HG03064 (cell line): ENCODE measurements around the gene SLC38A2.
"Not testable (repeated sequence)": the region's sequence is repeated elsewhere in the genome, so short reads cannot be mapped to it uniquely, and the experiment has no call there.

Experiments used
- ATAC-seq: cut with Tn5 transposase; IDR thresholded peaks from one replicate; pipeline ENCODE4 v1.9.1; 2021; ENCODE audit warnings: low read depth; ENCODE audit not compliant: unreplicated experiment

SLC38A2 gene

DNA sequence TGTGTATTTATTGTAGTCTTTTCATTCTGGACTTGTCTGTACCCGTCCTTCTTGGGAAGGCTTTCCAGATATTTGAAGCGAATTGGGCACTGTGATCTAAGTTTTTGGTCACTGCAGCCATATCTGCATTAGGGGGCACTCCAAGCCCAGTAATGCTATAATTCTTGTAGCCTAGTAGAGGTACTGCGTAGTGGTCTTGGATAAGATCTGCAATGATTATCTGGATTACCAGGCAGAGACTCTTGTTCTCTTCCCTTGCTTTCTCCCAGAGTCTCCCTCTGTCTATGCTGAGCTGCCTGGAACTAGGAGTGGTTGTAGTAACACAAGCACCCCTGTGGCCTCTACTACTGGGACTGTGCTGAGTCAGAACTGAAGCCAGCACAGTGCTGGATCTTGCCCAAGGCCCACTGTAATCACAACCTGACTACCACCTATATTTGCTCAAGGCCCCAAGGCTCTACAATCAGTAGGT, 30.0 kb downstream of the SLC38A2 start:
- ATAC-seq, result no peak

DNA sequence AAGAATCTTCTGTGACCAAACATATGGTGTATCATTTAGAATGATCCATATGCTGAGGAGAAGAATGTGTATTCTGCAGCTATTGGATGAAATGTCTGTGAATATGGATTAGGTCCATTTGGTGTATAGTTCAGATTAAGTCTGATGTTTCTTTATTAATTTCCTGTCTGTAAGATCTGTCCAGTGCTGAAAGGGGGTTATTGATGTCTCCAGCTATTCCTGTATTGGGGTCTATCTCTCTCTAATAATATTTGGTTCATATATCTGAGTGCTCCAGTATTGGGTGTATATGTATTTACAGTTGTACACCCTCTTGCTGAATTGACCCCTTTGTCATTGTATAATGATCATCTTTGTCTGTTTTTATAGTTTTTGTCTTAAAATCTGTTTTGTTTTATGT, 33.5 kb downstream of the SLC38A2 start:
- ATAC-seq, result no peak

DNA sequence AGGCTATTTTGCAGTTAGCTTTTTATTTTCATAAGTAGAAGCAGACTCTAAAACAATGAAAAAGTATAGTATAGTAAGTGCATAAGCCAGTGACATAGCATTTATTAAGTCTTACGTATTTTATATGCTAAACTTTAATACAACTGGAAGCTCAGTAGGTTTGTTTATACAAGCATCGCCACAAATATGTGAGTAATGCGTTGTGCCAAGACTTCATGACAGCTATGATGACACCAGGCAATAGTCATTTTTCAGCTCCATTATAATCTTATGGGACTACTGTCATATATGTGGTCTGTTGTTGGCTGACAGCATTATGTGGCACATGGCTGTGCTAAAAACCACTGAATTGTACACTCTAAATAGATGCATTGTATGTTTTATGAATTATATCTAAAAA, 40.3 kb downstream of the SLC38A2 start:
- no peak for ATAC-seq

DNA sequence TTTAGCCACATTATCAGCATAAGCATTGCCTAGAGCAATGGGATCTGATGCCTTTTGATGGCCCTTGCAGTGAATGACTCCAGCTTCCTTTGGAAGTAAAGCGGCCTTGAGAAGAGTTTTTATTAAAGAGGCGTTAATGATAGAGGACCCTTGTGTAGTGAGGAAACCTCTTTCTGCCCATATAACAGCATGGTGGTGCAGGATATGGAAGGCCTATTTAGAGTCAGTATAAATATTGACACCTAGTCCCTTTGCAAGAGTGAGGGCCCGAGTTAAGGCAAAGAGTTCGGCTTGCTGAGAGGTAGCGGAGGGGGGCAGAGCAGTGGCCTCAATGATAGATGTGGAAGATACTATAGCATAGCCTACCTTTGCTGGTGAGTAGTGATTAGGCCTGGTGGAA, 47.5 kb downstream of the SLC38A2 start:
- ATAC-seq, result not testable (repeated sequence)

DNA sequence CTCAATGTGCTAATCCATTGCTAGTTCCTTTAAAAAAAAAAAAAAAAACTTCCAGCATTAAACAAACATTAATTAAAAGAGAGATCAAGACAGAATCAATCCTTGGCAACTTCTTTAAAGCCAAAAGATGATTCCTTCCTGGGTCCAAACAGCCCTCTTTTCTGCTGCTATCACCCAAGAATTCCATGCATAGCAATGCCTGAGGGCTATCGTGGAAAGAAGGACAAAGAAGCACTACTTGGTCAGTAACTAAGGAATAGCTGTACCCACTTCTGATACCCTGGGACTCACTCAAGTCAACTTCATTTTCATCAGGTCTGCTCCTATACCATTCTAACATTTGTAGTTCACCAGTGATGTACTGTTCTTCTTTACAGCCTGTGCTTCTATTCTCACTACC, 51.8 kb downstream of the SLC38A2 start:
- ATAC-seq, result no peak

DNA sequence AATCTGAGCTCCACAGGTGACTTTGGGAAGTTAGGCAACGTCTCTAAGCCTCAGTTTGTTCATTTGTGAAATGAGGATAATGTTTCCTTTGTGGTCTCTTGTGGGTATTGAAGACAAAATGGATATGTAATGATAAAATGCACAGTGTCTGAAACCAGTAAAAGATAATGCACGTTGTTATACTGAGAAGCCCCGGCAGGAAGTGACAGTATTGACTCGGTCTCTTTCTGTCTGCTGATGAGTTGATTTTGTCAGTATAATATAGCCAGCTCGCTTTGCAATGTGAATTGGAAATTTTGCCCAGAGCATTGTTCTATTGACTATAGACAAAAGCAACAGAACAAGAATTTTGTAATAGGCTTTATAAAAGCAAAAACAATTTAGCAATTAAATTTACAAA, 54.5 kb downstream of the SLC38A2 start:
- no peak for ATAC-seq
